ENCODE measurements around the gene ZNF839.

ZNF839 gene

GRCh38 chr14:102390064-102390855, 70.7 kb downstream of the ZNF839 start:
- no peak for DNase-seq
